ENCODE results near the gene GPR143. TPM values are rescaled to one million over a fixed set of nuclear protein-coding genes. Genes with fewer than 3 reads are reported as not detected.

Gene GPR143
- total RNA-seq, 1 donor from 2014 or later = 16.8 TPM

DNA sequence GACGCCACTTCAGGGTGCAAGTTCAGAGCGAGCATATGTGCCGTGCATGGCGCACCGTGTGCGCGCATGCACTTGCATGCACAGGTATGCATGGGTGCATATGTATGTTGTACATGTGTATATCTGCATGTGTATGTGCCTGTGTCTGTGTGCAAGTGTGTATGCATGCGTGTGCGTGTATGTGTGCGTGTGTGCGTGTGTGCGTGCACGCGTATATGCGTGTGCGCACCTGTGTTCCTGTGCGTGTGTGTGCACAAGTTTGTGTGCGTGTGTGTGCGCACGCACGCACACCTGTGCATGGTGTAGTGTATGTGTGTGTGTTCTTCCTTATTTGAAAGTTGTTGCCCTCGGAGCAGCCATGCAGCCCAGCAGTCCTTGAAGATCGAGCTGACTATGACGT lies 76.8 kb downstream of the GPR143 start:
- H3K9me3 Mint-ChIP-seq (ENCODE audit: unreplicated experiment) = no peaks in the 10 kb centered on the region
- peaks cover 5% of the 10 kb centered on the region for H3K27me3 Mint-ChIP-seq (ENCODE audit: unreplicated experiment)
- TF ChIP-seq, protein P1, sequence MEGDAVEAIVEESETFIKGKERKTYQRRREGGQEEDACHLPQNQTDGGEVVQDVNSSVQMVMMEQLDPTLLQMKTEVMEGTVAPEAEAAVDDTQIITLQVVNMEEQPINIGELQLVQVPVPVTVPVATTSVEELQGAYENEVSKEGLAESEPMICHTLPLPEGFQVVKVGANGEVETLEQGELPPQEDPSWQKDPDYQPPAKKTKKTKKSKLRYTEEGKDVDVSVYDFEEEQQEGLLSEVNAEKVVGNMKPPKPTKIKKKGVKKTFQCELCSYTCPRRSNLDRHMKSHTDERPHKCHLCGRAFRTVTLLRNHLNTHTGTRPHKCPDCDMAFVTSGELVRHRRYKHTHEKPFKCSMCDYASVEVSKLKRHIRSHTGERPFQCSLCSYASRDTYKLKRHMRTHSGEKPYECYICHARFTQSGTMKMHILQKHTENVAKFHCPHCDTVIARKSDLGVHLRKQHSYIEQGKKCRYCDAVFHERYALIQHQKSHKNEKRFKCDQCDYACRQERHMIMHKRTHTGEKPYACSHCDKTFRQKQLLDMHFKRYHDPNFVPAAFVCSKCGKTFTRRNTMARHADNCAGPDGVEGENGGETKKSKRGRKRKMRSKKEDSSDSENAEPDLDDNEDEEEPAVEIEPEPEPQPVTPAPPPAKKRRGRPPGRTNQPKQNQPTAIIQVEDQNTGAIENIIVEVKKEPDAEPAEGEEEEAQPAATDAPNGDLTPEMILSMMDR (IDR thresholded peaks at IDR 0.05; ENCODE audit: unreplicated experiment) = no peak
- H3K4me1 Mint-ChIP-seq (ENCODE audit: unreplicated experiment) = no peaks in the 10 kb centered on the region
- H3K4me3 Mint-ChIP-seq (ENCODE audit: unreplicated experiment) = no peak overlapping the region
- no peak overlapping the region for H3K27ac Mint-ChIP-seq (ENCODE audit: unreplicated experiment)
- H3K36me3 Mint-ChIP-seq (ENCODE audit: low read depth, unreplicated experiment) = peaks cover 4% of the 10 kb centered on the region
- no peak for DNase-seq (ENCODE audit: low spot score)

DNA sequence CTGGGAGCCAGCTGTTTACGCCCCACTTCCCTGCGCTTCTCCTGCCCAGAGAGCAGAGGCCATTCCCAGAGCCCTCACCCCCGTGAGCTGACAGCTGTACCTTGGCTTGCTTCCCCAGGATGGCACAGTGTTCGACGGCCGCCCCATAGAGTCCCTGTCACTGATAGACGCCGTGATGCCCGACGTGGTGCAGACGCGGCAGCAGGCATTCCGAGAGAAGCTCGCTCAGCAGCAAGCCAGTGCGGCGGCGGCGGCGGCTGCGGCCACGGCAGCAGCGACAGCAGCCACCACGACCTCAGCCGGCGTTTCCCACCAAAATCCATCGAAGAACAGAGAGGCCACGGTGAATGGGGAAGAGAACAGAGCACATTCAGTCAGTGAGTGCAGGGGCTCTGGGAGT lies 77.7 kb downstream of the GPR143 start:
- Mint-ChIP-seq H3K4me1 (ENCODE audit: unreplicated experiment) (no peaks in the 10 kb centered on the region), H3K36me3 (ENCODE audit: low read depth, unreplicated experiment) (peaks cover 4% of the 10 kb centered on the region), H3K9me3 (ENCODE audit: unreplicated experiment) (no peaks in the 10 kb centered on the region), H3K27me3 (ENCODE audit: unreplicated experiment) (peaks cover 5% of the 10 kb centered on the region), H3K4me3 (ENCODE audit: unreplicated experiment) (no peak overlapping the region), H3K27ac (ENCODE audit: unreplicated experiment) (no peak overlapping the region)
- no peak for DNase-seq (ENCODE audit: low spot score)
- TF ChIP-seq, protein P1 (IDR thresholded peaks at IDR 0.05; ENCODE audit: unreplicated experiment) = no peak

DNA sequence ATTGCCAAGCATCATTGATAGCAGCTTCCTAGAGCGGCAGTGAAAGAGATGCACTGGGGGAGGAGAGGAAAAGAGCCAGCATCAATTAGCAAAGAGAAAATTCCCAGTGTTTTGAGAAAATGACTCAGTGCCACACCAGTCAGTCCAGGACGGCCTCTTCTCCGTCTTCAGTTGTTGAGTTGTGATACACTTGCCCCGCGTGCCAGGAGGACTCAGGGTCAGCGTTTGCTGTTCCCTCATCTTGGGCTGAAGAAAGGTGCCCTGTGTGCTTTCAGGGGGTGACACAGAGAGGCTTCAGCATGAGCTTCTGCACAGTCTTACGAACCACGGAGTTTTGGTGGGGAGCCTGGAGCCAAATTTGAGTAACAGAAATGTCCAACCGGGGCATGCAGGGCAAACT lies 82.3 kb downstream of the GPR143 start:
- Mint-ChIP-seq H3K27me3 (ENCODE audit: unreplicated experiment) (peaks cover 2% of the 10 kb centered on the region), H3K36me3 (ENCODE audit: low read depth, unreplicated experiment) (peaks cover 4% of the 10 kb centered on the region), H3K4me1 (ENCODE audit: unreplicated experiment) (no peaks in the 10 kb centered on the region), H3K27ac (ENCODE audit: unreplicated experiment) (no peak overlapping the region), H3K4me3 (ENCODE audit: unreplicated experiment) (no peak overlapping the region), H3K9me3 (ENCODE audit: unreplicated experiment) (no peaks in the 10 kb centered on the region)
- DNase-seq (ENCODE audit: low spot score) = no peak
- TF ChIP-seq, protein P1 (IDR thresholded peaks at IDR 0.05; ENCODE audit: unreplicated experiment) = no peak

- no peak for DNase-seq (ENCODE audit: low spot score)
- no peak overlapping the region for H3K4me3 Mint-ChIP-seq (ENCODE audit: unreplicated experiment)
- H3K9me3 Mint-ChIP-seq (ENCODE audit: unreplicated experiment) = no peaks in the 10 kb centered on the region
- H3K27me3 Mint-ChIP-seq (ENCODE audit: unreplicated experiment) = peaks cover 2% of the 10 kb centered on the region
- no peaks in the 10 kb centered on the region for H3K36me3 Mint-ChIP-seq (ENCODE audit: low read depth, unreplicated experiment)
- TF ChIP-seq, protein P1 (IDR thresholded peaks at IDR 0.05; ENCODE audit: unreplicated experiment) = no peak
- H3K27ac Mint-ChIP-seq (ENCODE audit: unreplicated experiment) = no peak overlapping the region
- no peaks in the 10 kb centered on the region for H3K4me1 Mint-ChIP-seq (ENCODE audit: unreplicated experiment)
Measured at GRCh38 chrX:9682861-9683260, 82.8 kb downstream of the GPR143 start.

GRCh38 chrX:9682456-9682855 lies 83.2 kb downstream of the GPR143 start:
- TF ChIP-seq, protein P1 (IDR thresholded peaks at IDR 0.05; ENCODE audit: unreplicated experiment) = no peak
- Mint-ChIP-seq H3K27ac (ENCODE audit: unreplicated experiment) (no peak overlapping the region), H3K36me3 (ENCODE audit: low read depth, unreplicated experiment) (no peaks in the 10 kb centered on the region), H3K4me1 (ENCODE audit: unreplicated experiment) (no peaks in the 10 kb centered on the region), H3K4me3 (ENCODE audit: unreplicated experiment) (no peak overlapping the region), H3K27me3 (ENCODE audit: unreplicated experiment) (peaks cover under 1% of the 10 kb centered on the region), H3K9me3 (ENCODE audit: unreplicated experiment) (no peaks in the 10 kb centered on the region)
- no peak for DNase-seq (ENCODE audit: low spot score)
